SK-N-SH treated with all-trans-retinoic acid at 6 μM for 48 hours (cell line): Measurements from ENCODE around the gene NF1.

Experiments used
- ZFP3 ChIP-seq: fragments of 250-450 bp; sonication (Bioruptor Pico); IDR thresholded peaks from 2 replicates; pipeline ENCODE4 v1.5.0; 2020; ENCODE audit warnings: mild to moderate bottlenecking, moderate library complexity
- ZFP30 ChIP-seq: fragments of 450-650 bp; formaldehyde crosslinking; IDR thresholded peaks from 2 replicates; pipeline ENCODE4 v1.5.0; 2022; ENCODE audit warnings: mild to moderate bottlenecking, moderate library complexity
- ZNF70 ChIP-seq: fragments of 450-650 bp; formaldehyde crosslinking; IDR thresholded peaks from 2 replicates; pipeline ENCODE4 v1.5.0; 2020; ENCODE audit warnings: mild to moderate bottlenecking, moderate library complexity
- TF ChIP-seq, protein P1 (sequence below): fragments of 250-450 bp; sonication (Bioruptor Pico); IDR thresholded peaks from 2 replicates; pipeline ENCODE4 v1.8.0; 2020; ENCODE audit warnings: mild to moderate bottlenecking, moderate library complexity, borderline replicate concordance

DNA sequence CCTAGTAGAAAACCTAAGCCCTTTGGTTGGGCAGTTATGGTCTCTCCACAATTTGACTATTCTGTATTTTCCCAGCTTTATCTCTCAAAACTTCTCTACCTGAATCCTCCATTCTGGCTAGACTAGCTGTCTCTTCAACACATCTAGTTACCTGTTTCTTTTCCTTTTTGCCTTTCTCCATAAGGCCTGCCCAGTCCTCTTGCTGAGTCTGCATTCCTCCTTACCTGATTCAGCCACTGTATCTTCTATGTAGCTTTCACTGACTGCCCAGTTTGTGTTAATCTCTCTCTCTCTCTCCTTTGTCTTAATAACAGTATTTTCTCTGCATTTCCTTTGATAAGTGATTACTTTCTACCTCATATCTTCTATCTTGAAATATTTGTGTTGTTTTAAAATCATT lies 228.8 kb downstream of the NF1 start:
- TF ChIP-seq, protein P1, sequence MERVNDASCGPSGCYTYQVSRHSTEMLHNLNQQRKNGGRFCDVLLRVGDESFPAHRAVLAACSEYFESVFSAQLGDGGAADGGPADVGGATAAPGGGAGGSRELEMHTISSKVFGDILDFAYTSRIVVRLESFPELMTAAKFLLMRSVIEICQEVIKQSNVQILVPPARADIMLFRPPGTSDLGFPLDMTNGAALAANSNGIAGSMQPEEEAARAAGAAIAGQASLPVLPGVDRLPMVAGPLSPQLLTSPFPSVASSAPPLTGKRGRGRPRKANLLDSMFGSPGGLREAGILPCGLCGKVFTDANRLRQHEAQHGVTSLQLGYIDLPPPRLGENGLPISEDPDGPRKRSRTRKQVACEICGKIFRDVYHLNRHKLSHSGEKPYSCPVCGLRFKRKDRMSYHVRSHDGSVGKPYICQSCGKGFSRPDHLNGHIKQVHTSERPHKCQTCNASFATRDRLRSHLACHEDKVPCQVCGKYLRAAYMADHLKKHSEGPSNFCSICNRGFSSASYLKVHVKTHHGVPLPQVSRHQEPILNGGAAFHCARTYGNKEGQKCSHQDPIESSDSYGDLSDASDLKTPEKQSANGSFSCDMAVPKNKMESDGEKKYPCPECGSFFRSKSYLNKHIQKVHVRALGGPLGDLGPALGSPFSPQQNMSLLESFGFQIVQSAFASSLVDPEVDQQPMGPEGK (CRISPR knock-in tag): no peak
- TF ChIP-seq ZFP3 (CRISPR knock-in tag): no peak
- no peak for TF ChIP-seq ZNF70 (CRISPR knock-in tag)
- no peak for TF ChIP-seq ZFP30 (CRISPR knock-in tag)
